Activated T-cell treated with anti-CD3 and anti-CD28 coated beads for 24 hours (primary cell): ENCODE measurements around the gene TMEM242.
"Not testable (repeated sequence)": the region's sequence is repeated elsewhere in the genome, so short reads cannot be mapped to it uniquely, and the experiment has no call there.

Experiments
- DNase-seq: peaks from one replicate; pipeline ENCODE4 v3.0.0-alpha.2; 2020; ENCODE audit warnings: low read depth

TMEM242 gene

DNA sequence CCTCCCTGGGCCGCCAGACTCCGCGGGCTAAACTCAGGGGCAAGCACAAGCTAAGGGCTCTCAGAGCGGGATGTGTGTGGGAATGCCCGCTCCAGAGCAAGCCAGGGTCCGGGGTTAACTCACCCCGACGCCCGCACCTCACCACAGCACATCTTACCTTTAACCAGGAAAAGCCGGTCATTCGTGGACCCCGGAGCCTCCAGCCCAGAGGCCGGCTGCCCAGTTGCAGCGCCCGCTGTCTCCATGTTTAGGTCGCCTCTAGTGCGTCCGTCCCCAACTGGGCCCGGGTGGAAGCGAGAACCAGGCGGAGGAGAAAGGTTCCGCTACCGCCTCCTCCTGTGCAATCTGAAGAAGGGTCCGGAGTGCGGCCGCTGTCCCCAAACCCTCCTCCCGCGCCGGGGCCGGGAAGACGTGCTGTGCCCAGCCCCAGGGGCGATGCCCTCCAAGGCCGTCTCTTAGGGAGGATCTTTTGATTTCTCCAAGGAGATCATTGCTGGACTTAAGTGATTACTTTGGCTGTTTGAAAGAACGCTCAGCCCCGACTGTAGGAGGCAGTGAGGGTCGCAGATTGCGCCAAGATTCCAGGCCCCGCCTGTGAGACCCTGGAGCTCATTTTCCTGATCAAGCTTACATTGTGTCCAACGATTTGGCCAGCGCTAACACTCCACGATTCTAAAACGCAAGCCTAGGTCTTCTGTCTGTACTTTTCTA lies at the start of gene TMEM242:
Gene TMEM242 (minus strand): TSS at position 265 of the 711 bp plus-strand sequence. CDS start 20 bp downstream, at position 245.
- peak; percentile 88 for DNase-seq

DNA sequence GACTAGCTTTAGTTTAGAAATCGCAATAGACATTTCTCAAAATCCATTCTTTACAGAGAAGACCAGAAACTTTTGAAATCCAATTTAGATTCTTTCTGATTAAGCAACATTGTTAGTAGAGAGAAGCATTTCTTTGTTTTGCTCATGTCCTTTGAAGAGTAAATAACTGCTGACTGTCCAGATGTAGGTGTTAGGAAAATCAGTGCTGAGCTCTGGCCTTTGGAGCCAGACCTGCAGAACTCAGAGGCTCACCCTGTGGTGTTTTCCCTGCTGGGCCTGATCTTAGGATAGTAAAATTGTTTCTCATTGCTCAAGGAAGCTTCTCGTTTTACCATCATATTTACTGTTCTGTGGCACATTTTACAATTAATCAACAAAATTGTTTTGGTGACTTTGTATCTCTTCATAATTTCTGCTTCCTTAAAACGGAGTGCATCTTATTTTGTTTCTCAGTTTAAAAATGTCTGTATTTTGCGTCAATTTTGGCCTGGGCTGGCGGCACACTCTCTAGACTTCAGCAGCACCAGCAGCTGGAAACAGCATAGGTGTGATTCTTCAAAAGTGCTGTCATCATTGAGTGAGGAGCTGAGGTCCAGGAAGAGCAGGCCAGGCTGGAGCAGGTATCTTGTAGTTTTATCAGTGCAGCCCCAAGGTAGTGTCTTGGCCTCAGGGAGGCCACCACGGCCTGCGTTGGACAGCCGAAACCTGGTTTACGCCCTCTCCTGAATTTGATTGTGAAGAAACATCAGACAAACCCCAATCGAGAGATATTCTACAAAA lies 49.4 kb upstream of the TMEM242 start:
- no peak for DNase-seq

DNA sequence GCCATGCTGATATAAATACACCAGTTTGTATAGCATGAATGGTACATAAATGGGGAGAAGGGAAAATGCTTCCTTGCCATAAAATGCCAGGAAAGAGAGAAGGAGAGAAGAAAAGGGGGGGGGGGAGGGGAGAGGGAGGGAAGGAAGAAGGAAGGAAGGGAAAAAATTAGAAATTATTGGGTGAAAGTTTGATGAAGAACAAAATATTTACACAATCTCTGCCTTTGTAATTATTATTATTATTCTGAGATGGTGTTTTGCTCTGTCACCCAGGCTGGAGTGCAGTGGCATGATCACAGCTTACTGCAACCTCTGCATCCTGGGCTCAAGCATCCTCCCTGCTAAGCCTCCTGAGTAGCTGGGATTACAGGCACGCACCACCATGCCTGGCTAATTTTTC lies 47.4 kb upstream of the TMEM242 start:
- no peak for DNase-seq

DNA sequence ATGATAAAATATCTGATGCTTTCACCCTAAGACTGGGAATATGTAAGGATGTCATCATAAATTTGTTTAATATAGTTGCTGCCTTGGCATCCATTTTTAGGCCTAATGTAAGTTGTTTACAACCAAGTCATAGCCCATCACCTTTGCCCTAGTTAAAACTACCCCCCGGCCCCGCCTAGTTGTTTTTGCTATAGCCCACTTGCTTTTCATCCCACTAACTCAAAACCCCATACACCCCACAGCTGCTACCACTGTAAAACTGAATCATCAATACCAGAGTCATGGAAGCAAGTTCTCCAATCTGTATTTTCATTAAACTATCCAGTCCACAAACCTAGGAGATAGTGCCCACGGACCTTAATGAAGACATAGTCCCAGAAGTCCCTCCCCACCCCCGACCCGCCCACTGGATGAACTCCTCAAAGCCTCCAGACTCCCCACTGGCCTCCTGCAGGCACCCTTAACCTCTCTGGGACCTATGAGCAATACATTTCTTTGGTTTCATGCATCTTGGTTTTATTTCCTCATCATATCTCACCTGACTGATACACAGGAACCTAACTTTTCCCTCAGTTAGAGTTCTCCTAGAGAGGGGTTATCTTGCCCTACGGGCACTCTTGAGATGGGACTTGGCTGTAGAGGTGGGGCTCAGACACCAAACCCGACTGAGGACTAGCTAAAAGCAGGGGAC lies 45.2 kb upstream of the TMEM242 start:
- DNase-seq: no peak

DNA sequence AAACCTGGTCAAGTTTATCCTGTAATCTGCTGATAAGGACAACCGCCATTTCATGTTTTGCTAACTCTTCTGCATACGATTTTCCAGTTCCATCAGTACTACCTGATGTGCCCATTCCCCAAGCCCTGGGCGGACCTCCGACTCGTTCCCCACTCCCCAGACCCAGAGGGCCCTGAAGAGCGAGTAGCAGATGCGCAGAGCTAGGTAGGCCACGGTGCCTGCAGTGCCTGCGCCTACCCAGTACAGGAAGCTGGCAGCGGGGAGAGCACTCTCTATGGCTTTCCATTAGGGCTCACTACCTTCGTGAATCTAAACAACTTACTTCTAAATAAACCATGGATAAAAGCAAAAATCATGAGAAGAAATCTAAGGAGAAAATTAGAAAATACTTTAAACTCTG lies 43.3 kb upstream of the TMEM242 start:
- DNase-seq: no peak

DNA sequence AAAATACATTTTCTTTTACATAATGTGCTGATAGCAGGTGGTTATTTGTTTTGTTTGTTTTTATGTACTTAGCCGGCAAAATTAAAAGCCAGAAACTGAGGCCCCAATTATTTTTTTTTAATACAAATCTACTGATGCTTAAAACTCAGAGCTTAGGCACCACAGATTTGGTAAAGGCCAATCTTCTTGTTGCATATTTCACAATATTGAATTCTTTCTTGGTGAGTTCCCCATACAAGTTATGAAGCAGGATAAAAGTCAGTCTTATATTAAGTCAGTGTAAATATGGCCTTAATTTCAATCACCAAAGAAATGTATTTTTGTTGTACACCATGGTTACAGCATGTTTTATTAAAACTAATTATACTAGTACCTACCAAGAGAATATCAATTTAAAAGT lies 41.4 kb upstream of the TMEM242 start:
- no peak for DNase-seq

DNA sequence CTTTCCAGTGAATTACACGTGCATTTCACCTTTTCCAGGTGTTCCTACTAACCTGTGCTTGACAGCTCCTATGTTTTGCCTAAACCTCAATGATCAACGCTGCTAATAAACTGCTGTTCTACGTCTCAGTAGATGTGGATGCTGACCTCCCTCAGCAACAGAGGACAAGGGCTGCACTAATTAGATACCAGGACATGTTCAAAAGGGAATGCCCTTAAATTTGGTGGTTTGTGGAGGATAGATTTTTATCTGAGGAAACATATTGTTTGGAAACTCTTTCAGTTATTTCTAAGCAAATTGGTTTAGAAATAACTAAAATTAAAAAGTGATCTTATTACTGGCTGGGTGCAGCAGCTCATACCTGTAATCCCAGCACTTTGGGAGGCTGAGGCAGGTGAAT lies 38.6 kb upstream of the TMEM242 start:
- no peak for DNase-seq

DNA sequence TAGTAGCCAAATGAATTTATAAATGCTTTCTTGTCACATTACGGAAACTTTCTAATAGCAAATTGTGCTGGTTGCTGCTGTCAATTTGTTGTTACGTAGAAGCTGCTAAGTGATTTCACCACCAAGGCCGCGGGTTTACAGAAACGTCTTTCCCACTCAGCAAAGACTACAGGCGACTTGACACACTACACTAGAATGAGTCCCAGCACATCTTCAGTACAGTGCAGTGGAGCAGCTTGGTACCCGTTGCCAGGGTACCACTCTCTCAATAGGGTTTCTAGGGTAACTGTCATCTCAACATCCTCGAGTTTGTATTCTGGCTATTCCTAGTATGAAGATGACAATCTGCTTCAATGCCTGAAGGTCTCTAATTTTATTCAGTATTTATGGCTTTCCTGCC lies 35.0 kb upstream of the TMEM242 start:
- no peak for DNase-seq

DNA sequence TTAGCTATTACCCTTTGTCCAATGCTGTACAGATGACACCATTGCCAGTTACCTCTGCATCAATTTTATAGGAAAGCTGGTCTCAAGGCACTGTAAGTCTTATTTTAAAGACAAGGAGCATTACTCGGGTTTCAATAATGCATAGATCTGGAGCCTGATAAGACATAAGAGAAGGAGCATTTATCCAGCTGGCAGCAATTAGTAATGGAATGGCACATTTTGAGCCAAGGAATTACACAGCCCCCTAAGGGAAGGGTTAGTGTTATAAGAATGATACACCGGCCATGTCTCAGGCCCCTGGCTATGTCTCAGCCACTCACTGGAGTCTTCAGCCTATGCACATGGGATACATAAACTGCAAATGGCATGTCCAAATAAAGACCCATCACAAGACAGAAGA lies 23.1 kb upstream of the TMEM242 start:
- DNase-seq: no peak

DNA sequence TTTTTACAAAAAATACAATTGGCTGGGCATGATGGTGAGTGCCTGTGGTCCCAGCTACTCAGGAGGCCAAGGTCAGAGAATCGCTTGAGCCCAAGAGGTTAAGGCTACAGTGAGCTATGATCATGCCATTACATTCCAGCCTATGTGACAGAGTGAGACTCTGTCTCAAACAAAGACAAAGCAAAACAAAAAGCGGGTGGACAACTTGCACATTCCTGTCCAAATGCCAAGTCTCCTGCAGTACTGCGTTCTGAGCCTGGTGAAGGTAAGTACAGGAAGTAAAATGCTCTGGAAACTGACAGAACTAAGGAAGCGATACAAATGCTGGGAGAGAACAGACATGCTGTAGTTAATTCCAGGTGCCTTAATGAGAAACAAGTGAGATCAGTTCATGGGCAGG lies 20.4 kb upstream of the TMEM242 start:
- no peak for DNase-seq

DNA sequence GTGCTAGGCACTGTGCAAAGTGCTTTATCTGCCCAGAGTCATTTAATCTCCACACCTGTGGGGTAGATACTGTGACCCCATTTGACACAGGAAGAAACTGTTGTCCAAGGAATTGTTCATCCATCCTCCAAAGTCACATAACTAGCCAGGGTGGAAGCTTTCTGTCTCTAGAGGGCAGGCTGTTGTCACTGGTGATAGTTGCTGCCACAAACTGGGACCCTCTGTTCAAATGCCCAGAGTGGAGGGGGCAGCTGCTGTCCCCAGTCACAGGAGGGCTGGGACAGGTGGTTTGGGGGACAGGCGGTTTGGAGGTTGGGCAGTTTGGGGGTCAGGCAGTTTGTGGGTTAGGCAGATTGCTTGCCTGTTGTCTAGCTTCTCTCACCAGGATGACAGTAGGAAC lies 16.1 kb upstream of the TMEM242 start:
- no peak for DNase-seq

DNA sequence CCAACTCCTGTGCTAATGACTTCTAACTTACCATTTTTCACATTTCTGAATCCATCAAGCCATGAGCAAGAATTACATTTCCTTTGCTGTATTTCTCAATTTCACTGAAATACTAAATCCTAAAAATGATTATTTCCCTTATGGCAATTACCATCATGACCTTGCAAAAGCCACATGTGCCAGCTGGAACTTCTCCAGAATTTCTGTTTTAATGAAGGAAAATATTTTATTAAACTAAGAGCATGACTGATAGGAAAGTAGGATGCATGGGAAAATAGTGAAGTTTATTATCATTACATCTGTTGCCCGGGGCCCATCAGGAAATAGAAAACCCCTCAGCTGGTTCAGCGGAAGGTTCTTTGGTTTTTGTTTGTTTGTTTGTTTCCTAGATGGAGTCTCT lies 14.4 kb upstream of the TMEM242 start:
- DNase-seq: no peak

DNA sequence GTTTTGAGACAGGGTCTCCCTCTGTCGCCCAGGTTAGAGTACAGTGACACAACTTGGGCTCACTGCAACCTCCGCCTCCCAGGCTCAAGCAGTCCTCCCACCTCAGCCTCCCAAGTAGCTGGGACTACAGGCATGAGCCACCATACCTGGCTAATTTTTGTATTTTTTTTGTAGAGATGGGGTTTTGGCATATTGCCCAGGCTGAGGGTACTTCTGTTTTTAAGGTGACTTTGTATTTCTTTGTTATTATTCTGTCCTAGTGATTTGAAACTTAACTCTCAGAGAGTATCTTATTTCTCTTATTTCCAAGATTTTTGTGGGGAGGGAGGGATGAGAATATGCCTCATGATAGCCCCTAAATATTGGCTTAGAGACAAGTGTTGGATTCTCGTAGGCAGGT lies 14.0 kb upstream of the TMEM242 start:
- not testable (repeated sequence) for DNase-seq

DNA sequence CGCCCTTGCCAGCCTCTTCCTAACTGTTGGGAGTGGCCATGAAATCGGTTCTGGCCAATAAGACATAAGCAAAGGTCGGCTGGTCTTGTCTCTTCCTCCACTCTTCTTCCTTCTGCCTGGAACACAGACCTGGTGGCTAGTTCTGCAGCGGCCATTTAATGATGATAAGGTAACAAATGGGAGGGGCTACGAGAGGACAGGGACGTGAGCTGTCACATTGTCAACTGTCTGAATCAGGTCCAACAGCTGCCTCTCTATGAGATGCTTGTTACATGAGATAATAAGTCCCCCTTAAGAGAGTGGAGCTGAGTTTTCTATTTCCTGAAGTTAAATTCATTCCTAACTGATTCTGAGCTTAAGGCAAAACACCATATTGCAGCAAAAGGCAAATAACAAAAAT lies 12.5 kb upstream of the TMEM242 start:
- no peak for DNase-seq

DNA sequence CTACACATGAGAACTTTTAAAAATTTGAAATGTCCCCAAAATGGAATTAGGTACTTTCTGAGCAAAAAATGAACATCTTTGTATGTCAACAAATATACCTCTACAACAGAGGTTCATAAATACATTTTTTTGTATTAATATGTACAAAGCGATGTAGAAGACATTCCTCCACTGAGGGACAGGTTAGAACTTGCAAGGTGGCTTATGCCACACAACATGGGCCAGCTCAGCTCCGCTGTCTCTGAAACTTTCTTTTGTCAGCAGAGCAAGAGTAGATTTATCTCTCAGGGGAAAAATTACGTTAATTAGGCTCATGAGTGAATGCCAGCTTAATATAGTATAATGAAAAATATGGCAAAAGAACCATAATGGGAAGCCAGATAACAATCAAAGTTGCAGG lies 10.6 kb upstream of the TMEM242 start:
- no peak for DNase-seq

DNA sequence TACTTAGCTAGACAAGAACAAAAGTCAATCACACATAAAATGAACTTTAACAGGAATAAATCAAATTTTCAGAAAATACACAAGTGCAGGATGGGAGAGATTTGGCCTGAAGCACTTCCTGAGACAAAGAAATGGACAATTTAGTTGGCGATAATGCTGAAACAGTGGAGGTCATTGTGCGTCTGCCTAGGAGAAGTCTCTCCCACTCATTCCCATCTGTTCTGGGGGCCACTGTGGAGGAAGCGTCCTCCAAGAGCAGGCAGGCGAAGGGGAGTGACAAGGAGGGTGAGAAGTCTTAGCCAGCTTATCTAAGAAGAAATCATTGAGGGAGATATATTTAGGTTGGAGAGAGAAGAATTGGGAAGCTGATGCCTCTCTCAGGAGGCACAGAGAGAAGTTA lies 10.2 kb upstream of the TMEM242 start:
- no peak for DNase-seq

DNA sequence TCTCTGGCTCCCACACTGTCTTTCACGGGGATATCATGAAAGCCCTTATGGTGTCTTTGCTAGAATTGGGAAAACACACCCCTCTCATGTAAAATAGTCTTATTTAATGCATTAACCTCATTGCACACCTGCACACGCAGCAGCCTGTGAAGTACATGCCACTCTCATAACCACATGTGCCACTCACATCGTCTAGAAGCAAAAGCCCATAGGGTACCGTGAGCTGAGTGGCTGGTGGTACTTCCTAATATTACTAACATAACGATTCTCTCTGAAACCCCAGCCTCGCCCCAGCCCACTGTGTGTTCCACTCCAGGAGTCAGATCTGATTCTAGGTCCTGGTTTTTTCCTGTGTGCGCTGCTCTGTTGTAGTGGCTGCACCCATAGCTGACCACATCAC lies 9.5 kb upstream of the TMEM242 start:
- DNase-seq: no peak

DNA sequence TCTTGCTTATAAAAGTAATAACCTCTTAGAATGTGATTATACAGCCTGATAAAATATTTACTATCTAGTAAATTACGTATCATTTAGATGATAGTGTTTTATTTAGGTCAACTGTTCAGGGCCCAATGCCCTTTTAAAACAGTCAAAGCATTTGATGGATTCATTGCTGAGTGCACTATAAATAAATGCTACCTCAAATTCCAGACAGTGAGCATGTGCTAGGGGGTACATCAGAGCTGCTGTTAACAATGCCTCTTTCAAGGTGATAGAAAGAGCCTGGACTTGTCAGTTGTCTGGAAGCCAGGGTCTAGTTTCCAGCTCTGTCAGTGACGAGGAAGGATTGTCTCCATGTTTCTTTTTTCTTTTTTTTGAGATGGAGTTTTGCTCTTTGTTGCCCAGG lies 7.5 kb upstream of the TMEM242 start:
- DNase-seq: no peak

DNA sequence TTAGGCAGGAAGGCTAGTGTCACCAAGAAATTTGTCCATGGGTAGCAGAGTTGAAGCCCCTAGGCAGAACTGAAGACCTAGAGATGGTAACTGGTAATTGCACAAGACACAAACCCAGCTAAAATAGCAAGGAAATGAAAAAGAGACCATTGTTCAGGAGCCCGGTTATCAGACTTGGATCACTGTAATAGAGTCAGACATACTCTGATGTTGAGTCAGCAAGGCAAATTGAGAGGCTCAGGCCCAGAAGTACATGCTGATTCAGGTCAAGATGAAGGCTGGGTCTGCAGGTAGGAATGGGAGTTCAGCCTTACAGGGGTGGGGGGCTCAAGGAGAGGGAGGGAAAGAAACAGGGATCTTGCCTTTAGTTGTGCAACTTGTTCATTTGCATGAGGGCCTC lies 6.5 kb upstream of the TMEM242 start:
- DNase-seq: no peak

DNA sequence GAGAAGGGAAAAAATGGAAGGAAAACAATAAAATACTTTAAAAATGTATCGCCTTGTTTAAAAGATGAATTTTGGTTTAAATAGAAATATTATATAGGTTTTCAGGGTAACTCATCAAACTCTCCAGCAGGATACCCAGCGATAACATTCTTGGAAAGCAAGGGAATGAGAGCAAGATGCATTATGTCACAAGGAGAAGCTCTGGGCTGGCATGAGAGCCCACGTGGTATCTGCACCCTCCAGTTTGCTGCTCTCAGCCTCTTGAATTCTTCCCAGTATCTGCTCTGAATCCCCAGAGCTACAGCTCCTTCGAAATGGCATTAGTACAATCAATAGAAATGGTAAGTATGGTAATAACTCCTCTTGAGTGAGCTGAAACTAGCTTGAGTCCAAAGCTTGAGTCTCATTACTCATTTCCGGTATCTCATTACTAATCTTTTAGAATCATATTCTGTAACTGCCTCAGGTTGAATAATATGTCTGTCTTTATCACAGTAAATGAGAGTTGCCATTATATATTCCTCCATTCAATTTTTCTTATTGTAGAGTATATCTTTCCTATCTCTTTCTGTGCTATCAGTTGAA lies 4.9 kb upstream of the TMEM242 start:
- DNase-seq: no peak

DNA sequence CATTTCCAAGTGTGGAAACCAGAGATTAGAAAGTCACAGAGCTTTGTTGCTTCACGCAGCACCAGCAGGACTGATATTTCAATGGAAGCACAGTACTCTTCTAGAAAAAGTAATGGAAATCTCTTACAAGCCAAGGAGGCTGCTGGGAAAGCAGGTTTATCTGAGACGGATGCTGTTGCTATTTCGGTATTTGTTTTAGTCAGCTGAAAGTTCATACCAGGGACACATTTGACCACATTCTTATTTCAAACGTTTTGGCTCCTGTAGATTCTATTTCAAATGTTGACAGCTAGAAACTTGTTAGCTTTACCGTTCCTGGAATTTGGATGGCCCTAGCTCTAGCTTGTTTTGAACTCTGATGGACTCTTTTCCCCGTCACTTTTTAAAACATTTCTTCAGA lies 3.7 kb upstream of the TMEM242 start:
- no peak for DNase-seq

DNA sequence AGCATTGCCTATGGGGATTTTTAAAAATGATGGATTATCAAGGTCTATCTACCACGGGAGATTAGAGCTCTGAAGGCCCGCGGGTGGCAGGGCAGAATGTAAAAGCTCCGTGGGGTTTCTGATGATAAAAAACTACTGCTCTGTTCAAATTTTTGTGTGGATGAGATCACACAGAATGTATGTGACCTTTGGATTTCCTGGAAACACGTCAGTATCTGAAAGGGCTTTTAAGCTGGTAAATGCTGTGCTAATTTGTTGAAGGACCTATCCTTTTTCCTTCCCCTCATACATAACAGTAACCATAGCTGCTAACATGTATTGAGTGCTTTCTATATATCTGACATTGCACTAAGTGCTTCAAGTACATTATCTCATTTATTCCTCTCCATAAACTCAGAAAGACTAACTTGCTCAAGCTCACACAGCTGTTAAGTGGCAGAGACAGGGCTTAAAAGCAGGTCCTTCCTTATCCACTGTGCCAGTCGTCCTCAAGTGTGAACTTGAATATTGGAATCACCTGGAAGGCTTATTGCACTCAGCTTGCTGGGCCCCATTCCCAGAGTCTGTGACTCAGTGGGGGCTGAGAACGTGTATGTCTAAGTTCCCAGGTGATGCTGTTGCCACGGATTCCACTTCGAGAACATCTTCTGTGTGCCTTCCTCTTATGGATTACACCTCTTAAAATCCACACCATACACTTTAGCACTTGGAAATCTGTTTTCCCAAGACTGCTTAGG lies 1.9 kb upstream of the TMEM242 start:
- DNase-seq: no peak
